ENCODE measurements around the gene PTPN7. TPM values are rescaled to one million over a fixed set of nuclear protein-coding genes. Genes with fewer than 3 reads are reported as not detected.

PTPN7 gene
- total RNA-seq, 1 donor from 2014 or later: 2.6 TPM

DNA sequence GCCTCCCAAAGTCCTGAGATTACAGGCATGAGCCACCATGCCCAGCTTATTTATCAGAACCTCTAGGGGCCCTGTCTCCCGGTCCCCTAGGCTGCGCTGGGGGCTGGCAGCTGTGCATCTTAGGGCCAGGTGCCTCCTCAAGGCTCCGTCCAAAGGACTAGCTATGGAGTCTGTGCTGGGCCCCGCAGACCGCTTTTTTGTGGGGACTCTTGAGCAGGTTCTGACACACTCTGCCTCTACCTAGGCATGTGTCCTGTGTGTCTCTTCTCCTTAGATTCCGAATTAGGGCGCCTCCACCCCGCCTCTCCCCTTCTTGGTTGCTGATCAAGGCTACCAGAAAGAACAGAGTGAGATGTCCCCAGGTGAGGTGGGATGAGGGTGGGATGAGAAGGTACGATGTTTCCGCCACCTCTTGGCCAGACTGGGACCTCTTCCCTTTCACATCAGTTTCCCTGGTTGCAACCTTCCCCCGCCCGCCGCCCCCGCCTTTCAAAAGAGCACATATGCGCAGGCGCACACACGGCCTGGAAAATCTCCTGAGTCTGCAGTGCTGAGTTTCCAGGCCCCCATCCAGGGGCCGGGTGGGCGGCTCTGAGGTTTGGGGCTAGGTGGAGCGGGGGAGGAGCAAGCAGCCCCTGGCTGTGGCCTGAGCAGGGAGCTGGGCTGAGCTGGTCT is 5.0 kb upstream of the PTPN7 start:
- Histone ChIP-seq H3K36me3 (ENCODE audit: control insufficient read depth, insufficient read depth, low read length) (no peaks in the 10 kb centered on the region), H3K4me3 (ENCODE audit: low read depth, low read length) (no peak overlapping the region), H3K27me3 (ENCODE audit: control insufficient read depth, insufficient read depth, low read length) (peaks cover 6% of the 10 kb centered on the region)
- DNase-seq (ENCODE audit: low read depth): no peak
- TF ChIP-seq CTCF (IDR thresholded peaks at IDR 0.05; ENCODE audit: insufficient read depth, low read length, poor library complexity, severe bottlenecking): no peak

DNA sequence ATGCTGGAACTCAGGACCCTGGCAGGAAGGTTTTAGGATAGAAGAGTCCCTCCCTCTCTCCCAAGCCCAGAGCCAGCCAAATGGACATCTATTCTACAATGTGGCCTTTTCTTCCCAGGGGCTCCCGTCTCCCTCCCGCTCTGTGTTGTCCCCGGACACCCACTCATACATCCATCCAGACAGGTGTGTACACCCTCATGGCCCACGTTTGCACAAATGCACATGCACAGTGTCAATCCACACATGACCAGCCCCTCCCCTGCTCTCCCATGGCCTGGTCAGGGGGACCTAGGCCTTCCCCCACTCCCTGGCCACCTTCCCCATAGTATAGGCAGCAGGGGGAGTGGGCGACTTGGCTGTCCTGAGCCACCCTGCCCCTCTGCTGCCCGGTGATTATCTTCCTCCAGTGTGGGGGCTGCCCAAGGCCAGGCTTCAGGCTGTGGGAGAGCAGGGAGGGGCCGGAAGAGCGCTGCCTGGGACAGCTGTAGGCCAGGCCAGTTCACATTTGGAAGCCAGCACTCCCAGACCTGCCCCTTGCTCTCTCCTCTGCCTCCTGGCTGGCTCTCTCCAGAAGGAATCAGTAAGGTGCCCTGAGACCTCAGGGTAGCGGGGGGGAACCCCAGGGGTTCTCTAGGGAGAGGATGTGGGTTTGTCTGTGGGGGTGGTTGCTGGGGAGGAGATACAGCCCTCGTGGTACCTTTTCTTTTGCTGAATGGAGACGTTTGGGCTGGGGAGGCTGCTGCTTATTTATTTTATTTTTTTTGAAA is 4.1 kb upstream of the PTPN7 start:
- Histone ChIP-seq H3K27me3 (ENCODE audit: control insufficient read depth, insufficient read depth, low read length) (peaks cover 6% of the 10 kb centered on the region), H3K4me3 (ENCODE audit: low read depth, low read length) (no peak overlapping the region), H3K36me3 (ENCODE audit: control insufficient read depth, insufficient read depth, low read length) (no peaks in the 10 kb centered on the region)
- no peak for TF ChIP-seq CTCF (IDR thresholded peaks at IDR 0.05; ENCODE audit: insufficient read depth, low read length, poor library complexity, severe bottlenecking)
- no peak for DNase-seq (ENCODE audit: low read depth)

GRCh38 chr1:202163281-202164270 is 3.2 kb upstream of the PTPN7 start:
- H3K27me3 ChIP-seq (ENCODE audit: control insufficient read depth, insufficient read depth, low read length): peaks cover 4% of the 10 kb centered on the region
- no peaks in the 10 kb centered on the region for H3K36me3 ChIP-seq (ENCODE audit: control insufficient read depth, insufficient read depth, low read length)
- DNase-seq (ENCODE audit: low read depth): no peak
- H3K4me3 ChIP-seq (ENCODE audit: low read depth, low read length): no peak overlapping the region
- no peak for TF ChIP-seq CTCF (IDR thresholded peaks at IDR 0.05; ENCODE audit: insufficient read depth, low read length, poor library complexity, severe bottlenecking)

DNA sequence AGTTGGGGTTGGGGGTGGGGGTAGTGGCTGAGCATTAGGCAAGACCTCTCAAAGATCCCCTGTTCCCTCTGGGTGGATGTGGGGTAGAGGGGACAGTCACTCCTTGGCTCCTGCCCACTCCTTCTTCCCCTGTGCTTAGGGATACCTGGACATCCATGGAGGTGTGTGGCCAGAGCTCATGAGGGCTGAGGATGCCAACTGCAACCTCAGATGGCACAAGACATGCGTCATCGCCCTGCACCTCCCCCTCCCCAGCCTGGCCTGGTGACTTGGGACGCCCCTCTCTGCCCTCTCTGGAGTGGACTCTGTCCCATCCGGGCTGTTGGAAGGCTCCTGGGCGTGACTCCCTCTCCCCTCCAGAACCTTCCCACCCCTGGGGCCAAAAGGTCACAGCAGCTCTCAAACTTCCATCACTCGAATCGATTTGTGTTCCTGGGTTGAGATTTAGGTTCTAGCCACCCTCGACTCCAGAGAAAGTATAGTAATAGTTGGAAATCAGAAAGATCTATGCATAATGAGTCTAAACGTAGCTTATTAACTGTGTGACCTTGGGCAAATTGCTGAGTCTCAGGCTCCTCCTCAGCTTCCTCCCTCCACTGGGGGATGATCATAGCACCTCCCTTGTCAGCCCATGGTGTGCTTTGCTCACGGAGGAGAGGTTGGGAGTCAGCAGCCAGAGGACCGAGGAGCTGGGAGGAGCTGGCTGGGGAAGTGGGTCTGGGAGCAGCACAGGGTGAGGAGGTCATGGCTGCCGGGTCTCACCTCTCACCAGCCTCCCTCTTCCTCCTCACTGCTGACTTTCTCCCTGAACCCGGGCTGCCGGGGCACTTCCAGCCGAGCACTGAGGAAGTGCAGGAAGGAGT is 2.2 kb upstream of the PTPN7 start:
- DNase-seq (ENCODE audit: low read depth): no peak
- TF ChIP-seq CTCF (IDR thresholded peaks at IDR 0.05; ENCODE audit: insufficient read depth, low read length, poor library complexity, severe bottlenecking): no peak
- H3K27me3 ChIP-seq (ENCODE audit: control insufficient read depth, insufficient read depth, low read length): no peaks in the 10 kb centered on the region
- H3K4me3 ChIP-seq (ENCODE audit: low read depth, low read length): no peak overlapping the region
- H3K36me3 ChIP-seq (ENCODE audit: control insufficient read depth, insufficient read depth, low read length): no peaks in the 10 kb centered on the region

DNA sequence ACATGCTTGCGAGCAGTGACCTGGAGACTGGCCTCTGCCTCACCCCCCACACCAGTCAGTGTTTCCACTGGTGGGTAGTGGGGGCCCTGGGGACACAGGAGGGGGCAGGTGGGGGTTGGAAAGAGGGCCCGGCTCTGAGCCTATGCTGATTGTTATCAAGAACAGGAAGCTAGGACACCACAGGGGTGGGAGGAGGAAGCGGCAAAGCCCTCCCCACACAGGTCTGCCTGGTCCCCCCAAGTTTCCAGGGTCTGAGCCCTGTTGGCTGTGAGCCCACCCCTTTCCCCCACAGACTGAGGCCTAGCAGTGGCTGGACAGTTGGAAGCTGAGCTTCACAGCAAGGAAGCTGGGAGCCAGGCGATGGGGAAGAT is 1.6 kb upstream of the PTPN7 start:
- H3K4me3 ChIP-seq (ENCODE audit: low read depth, low read length): no peak overlapping the region
- TF ChIP-seq CTCF (IDR thresholded peaks at IDR 0.05; ENCODE audit: insufficient read depth, low read length, poor library complexity, severe bottlenecking): no peak
- no peaks in the 10 kb centered on the region for H3K36me3 ChIP-seq (ENCODE audit: control insufficient read depth, insufficient read depth, low read length)
- no peaks in the 10 kb centered on the region for H3K27me3 ChIP-seq (ENCODE audit: control insufficient read depth, insufficient read depth, low read length)
- no peak for DNase-seq (ENCODE audit: low read depth)

All from kidney epithelial cell (primary cell).